ENCODE results near the gene DPYD. TPM values are rescaled to one million over a fixed set of nuclear protein-coding genes. Genes with fewer than 3 reads are reported as not detected.

The DPYD gene
- total and polyA plus RNA-seq, 9 of the 15 experiments (the other 6 are each of a cell fraction or from before 2014, with no cell fraction given): 0.03 to 0.25 (median 0.08) TPM; not detected in 2

GRCh38 chr1:97654876-97655585 lies 265.8 kb downstream of the DPYD start:
- TF ChIP-seq SNRNP70 (optimal IDR thresholded peaks at IDR 0.05; ENCODE audit: low read depth, low read length) (no peak), ZNF407 (IDR thresholded peaks at IDR 0.05; ENCODE audit: low read depth) (no peak), KLF6 (CRISPR knock-in tag; IDR thresholded peaks at IDR 0.05; ENCODE audit: borderline replicate concordance) (no peak), CC2D1A (IDR thresholded peaks at IDR 0.05) (no peak), HNRNPUL1 (IDR thresholded peaks at IDR 0.05; ENCODE audit: low read length) (no peak), RBM22 (IDR thresholded peaks at IDR 0.05; ENCODE audit: low read depth, low read length, poor library complexity, severe bottlenecking) (no peak), PRPF4 (IDR thresholded peaks at IDR 0.05; ENCODE audit: insufficient read depth, low read depth, low read length, poor library complexity, severe bottlenecking) (no peak), RFX1 (IDR thresholded peaks at IDR 0.05) (no peak), ARNT (IDR thresholded peaks at IDR 0.05) (no peak), ZNF274 (IDR thresholded peaks at IDR 0.05; ENCODE audit: borderline replicate concordance, low read depth, low read length) (no peak), TRIM28 (IDR thresholded peaks at IDR 0.05) (no peak)
- TF ChIP-seq, protein P1, sequence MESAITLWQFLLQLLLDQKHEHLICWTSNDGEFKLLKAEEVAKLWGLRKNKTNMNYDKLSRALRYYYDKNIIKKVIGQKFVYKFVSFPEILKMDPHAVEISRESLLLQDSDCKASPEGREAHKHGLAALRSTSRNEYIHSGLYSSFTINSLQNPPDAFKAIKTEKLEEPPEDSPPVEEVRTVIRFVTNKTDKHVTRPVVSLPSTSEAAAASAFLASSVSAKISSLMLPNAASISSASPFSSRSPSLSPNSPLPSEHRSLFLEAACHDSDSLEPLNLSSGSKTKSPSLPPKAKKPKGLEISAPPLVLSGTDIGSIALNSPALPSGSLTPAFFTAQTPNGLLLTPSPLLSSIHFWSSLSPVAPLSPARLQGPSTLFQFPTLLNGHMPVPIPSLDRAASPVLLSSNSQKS (CRISPR knock-in tag; IDR thresholded peaks at IDR 0.05): no peak
- Histone ChIP-seq H3K4me1 (replicated peaks in 1 of 2; ENCODE audit: control insufficient read depth in 2 of 2, insufficient read depth in 2 of 2, low read length in 2 of 2) (no peaks in the 10 kb centered on the region), H3K9me3 (replicated peaks; ENCODE audit: control insufficient read depth, insufficient read depth, low read depth, low read length) (no peaks in the 10 kb centered on the region; the same call in 1 of the 2 replicates), H3K9me1 (ENCODE audit: control insufficient read depth, insufficient read depth, low read length) (no peaks in the 10 kb centered on the region), H3K27me3 (ENCODE audit: control insufficient read depth in 2 of 2, insufficient read depth in 2 of 2, low read length in 2 of 2) (no peaks in the 10 kb centered on the region), H2AFZ (ENCODE audit: low read depth, low read length) (no peak overlapping the region), H3K36me3 (ENCODE audit: control insufficient read depth, insufficient read depth, low read length) (no peaks in the 10 kb centered on the region), H3K9ac (ENCODE audit: insufficient read depth in 1 of 2, low read depth in 2 of 2, low read length in 2 of 2) (no peak overlapping the region), H4K20me1 (replicated peaks; ENCODE audit: control insufficient read depth, insufficient read depth, low read length) (no peaks in the 10 kb centered on the region), H3K27ac (ENCODE audit: extremely low read depth, low read depth, low read length) (no peak overlapping the region), H3K4me3 (no peak overlapping the region), H3K79me2 (ENCODE audit: control insufficient read depth, insufficient read depth, low read length) (no peaks in the 10 kb centered on the region), H3K4me2 (ENCODE audit: insufficient read depth, low read length) (no peak overlapping the region)
- POLR2A ChIA-PET: no interaction called here
- FAIRE-seq: no peak
- no peak for ATAC-seq
- BruUV-seq (replicated peaks): no TSS peak
- no peak for DNase-seq (ENCODE audit: extremely low read depth in 1 of 4, low spot score in 3 of 4)
- 0% methylated on average over 3 of the region's 3 CpGs for WGBS (ENCODE audit: insufficient coverage, low coverage, missing lambda C conversion rate)
- intact Hi-C loops (cut with micrococcal nuclease) (no loop called here), in situ Hi-C loops (cut with MboI) (no loop called here)
- CTCF ChIA-PET (ENCODE audit: low intra/inter-chr PET ratio): no interaction called here
